Left cardiac atrium (tissue), 2 donors: ENCODE data around the gene PNMA6F. TPM values are rescaled to one million over a fixed set of nuclear protein-coding genes. Genes with fewer than 3 reads are reported as not detected.

Source experiments
- total RNA-seq, 2 donors: library from RNA; stranded (reverse); fragmentation: NEBNext Ultra II Directional; extraction: Animal tissue kit (Norgen Biotek cat#: 25700); gene quantifications; one replicate each; pipeline ENCODE4 v1.2.1, GENCODE V29; 2021
- donor health status: DM: no; HTN: yes; CAD: no; lungs with severe emphysema.
- donor health status: DM: yes; HTN: yes; CAD: no.

Gene PNMA6F
- total RNA-seq, 2 donors from 2014 or later = not detected

Other genes starting within 250 kb of the PNMA6F start
- 1 to 10 TPM; 1.6 to 2.1 TPM for gene PNMA6A, start 249.3 kb downstream of the PNMA6F start, total RNA-seq
- gene MAGEA1, start 142.5 kb downstream of the PNMA6F start, total RNA-seq = not detected
- 1 to 10 TPM; 4.8 to 7.4 TPM for gene ZNF275, start 12.4 kb upstream of the PNMA6F start, total RNA-seq
- gene PNMA6E, start 79.6 kb upstream of the PNMA6F start, total RNA-seq = not detected
- gene ZFP92, start 89.7 kb upstream of the PNMA6F start, total RNA-seq = 1 to 10 TPM in 1 of 2 donors, under 1 TPM in 1; 0.85 to 2.0 TPM
- gene TREX2, start 124.3 kb upstream of the PNMA6F start, total RNA-seq = under 1 TPM in 1 of 2 donors, not detected in 1; 0.39 TPM
- 10 to 100 TPM; 15.8 to 22.2 TPM for gene HAUS7, start 148.8 kb upstream of the PNMA6F start, total RNA-seq
- 100 to 1,000 TPM in 1 of 2 donors, 10 to 100 TPM in 1; 96.0 to 193 TPM for gene BGN, start 173.2 kb upstream of the PNMA6F start, total RNA-seq
- under 1 TPM in 1 of 2 donors, not detected in 1; 0.10 TPM for gene ATP2B3, start 195.9 kb upstream of the PNMA6F start, total RNA-seq